ENCODE measurements around the gene PROM2. TPM values are rescaled to one million over a fixed set of nuclear protein-coding genes. Genes with fewer than 3 reads are reported as not detected.
"Not testable (repeated sequence)": the region's sequence is repeated elsewhere in the genome, so short reads cannot be mapped to it uniquely, and the experiment has no call there.

Gene PROM2
- total and polyA plus RNA-seq, 7 experiments from 2014 or later = 0.24 to 1.2 (median 0.57) TPM; not detected in 2

GRCh38 chr2:95238131-95238530, 36.1 kb upstream of the PROM2 start:
- ChIA-PET POLR2A (no interaction called here), CTCF (no interaction called here)
- Histone ChIP-seq H3K36me3 (ENCODE audit: control insufficient read depth in 2 of 3, insufficient read depth in 3 of 3, low read length in 3 of 3) (no peaks in the 10 kb centered on the region), H3K4me1 (ENCODE audit: control insufficient read depth in 2 of 2, insufficient read depth in 2 of 2, low read length in 2 of 2) (no peaks in the 10 kb centered on the region), H3K4me3 (ENCODE audit: low read length) (no peak overlapping the region), H3K27me3 (ENCODE audit: control insufficient read depth in 2 of 2, insufficient read depth in 2 of 2, low read length in 2 of 2) (no peaks in the 10 kb centered on the region), H3K27ac (ENCODE audit: low read depth, low read length) (no peak overlapping the region), H3K9me3 (ENCODE audit: control insufficient read depth in 2 of 3, low read length in 3 of 3) (peaks cover 0 to 37% (median 0%) of the 10 kb centered on the region in 3 experiments)
- Mint-ChIP-seq H3K36me3 (peaks cover 0 to 16% (median 15%) of the 10 kb centered on the region in 5 donors), H3K4me1 (no peaks in the 10 kb centered on the region), H3K27ac (no peak overlapping the region), H3K9me3 (peaks cover 23 to 90% (median 55%) of the 10 kb centered on the region in 11 donors), H3K27me3 (peaks cover 0 to 8% (median 0%) of the 10 kb centered on the region in 5 donors), H3K4me3 (no peak overlapping the region)
- intact Hi-C loops (cut with micrococcal nuclease) = loop anchor here in 1 of 2 donors (10.0 kb wide), 1 partner anchor 97 kb away; no protein-coding TSS in a partner anchor
- no peak for DNase-seq
- ATAC-seq = no peak

DNA sequence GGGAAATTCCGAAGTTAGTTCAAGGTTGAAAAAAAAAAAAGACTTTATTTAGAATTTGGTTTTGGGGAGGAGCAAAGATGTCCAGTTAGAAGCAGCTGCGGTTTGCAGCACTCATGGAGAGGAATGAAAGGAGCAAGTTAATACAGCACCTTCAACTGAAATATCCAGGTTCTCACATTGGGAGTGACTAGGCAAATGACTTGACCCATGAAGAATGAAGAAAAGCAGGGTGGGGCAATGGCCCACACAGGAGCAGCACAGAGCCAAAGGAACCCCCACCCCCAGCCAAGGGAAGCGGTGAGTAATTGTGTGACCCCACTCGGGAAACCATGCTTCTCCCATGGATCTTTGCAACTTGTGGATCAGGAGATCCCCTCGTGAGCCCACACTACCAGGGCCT, 34.2 kb upstream of the PROM2 start:
- H3K36me3 Mint-ChIP-seq = peaks cover 0 to 22% (median 15%) of the 10 kb centered on the region in 5 donors
- H3K4me3 Mint-ChIP-seq = no peak overlapping the region
- H3K9me3 Mint-ChIP-seq = peaks cover 27 to 84% (median 51%) of the 10 kb centered on the region in 11 donors
- H3K4me1 Mint-ChIP-seq = no peaks in the 10 kb centered on the region
- Histone ChIP-seq H3K9me3 (ENCODE audit: control insufficient read depth in 2 of 3, low read length in 3 of 3) (peaks cover 0 to 22% (median 0%) of the 10 kb centered on the region in 3 experiments), H3K36me3 (ENCODE audit: control insufficient read depth in 2 of 3, insufficient read depth in 3 of 3, low read length in 3 of 3) (no peaks in the 10 kb centered on the region), H3K27me3 (ENCODE audit: control insufficient read depth in 2 of 2, insufficient read depth in 2 of 2, low read length in 2 of 2) (no peaks in the 10 kb centered on the region), H3K4me3 (ENCODE audit: low read length) (no peak overlapping the region), H3K27ac (ENCODE audit: low read depth, low read length) (no peak overlapping the region), H3K4me1 (ENCODE audit: control insufficient read depth in 2 of 2, insufficient read depth in 2 of 2, low read length in 2 of 2) (no peaks in the 10 kb centered on the region)
- intact Hi-C loops (cut with micrococcal nuclease) = no loop called here
- no peak for ATAC-seq
- CTCF ChIA-PET = no interaction called here
- peaks cover 0 to 5% (median 0%) of the 10 kb centered on the region in 5 donors for H3K27me3 Mint-ChIP-seq
- no peak overlapping the region for H3K27ac Mint-ChIP-seq
- no peak for DNase-seq
- POLR2A ChIA-PET = no interaction called here

DNA sequence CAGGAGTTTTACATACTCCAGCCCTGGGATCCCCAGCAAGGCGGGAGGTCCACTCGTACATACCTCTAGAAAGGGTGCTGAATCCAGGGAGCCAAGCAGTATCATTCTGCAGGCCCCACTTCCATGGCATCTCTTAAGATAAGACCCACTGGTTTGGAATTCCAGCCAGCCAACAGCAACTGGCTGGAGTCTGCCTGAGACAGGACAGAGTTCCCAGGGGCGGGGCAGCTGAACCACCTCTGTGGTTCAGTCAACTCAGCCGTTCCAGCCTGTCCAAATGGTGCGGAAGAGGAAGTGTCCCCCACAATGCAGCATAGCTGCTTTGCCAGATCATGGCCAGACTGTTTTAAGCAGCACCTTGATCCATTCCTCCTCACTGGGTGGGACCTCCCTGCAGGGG, 33.7 kb upstream of the PROM2 start:
- ChIA-PET CTCF (interaction anchor here (1.2 kb wide), 1 partner anchor 8 kb away, joined by 5 read pairs; no protein-coding TSS in a partner anchor), POLR2A (no interaction called here)
- Histone ChIP-seq H3K36me3 (ENCODE audit: control insufficient read depth in 2 of 3, insufficient read depth in 3 of 3, low read length in 3 of 3) (no peaks in the 10 kb centered on the region), H3K4me1 (ENCODE audit: control insufficient read depth in 2 of 2, insufficient read depth in 2 of 2, low read length in 2 of 2) (no peaks in the 10 kb centered on the region), H3K27ac (ENCODE audit: low read depth, low read length) (no peak overlapping the region), H3K4me3 (ENCODE audit: low read length) (no peak overlapping the region), H3K9me3 (ENCODE audit: control insufficient read depth in 2 of 3, low read length in 3 of 3) (peaks cover 0 to 22% (median 0%) of the 10 kb centered on the region in 3 experiments), H3K27me3 (ENCODE audit: control insufficient read depth in 2 of 2, insufficient read depth in 2 of 2, low read length in 2 of 2) (no peaks in the 10 kb centered on the region)
- Mint-ChIP-seq H3K4me3 (no peak overlapping the region), H3K27ac (no peak overlapping the region), H3K9me3 (peaks cover 27 to 84% (median 51%) of the 10 kb centered on the region in 11 donors), H3K4me1 (no peaks in the 10 kb centered on the region), H3K27me3 (peaks cover 0 to 5% (median 0%) of the 10 kb centered on the region in 5 donors), H3K36me3 (peaks cover 0 to 22% (median 13%) of the 10 kb centered on the region in 5 donors)
- DNase-seq = no peak
- intact Hi-C loops (cut with micrococcal nuclease) = no loop called here
- no peak for ATAC-seq

DNA sequence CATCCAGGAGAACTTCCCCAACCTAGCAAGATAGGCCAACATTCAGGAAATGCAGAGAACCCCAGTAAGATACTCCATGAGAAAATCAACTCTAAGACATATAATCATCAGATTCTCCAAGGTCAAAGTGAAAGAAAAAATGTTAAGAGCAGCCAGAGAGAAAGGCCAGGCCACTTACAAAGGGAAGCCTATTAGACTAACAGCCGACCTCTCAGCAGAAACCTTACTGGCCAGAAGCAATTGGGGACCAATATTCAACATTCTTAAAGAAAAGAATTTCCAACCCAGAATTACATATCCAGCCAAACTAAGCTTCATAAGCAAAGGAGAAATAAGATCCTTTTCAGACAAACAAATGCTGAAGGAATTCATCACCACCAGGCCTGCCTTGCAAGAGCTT, 32.2 kb upstream of the PROM2 start:
- H3K27ac ChIP-seq (ENCODE audit: low read depth, low read length); intact Hi-C loops (cut with micrococcal nuclease); H3K27me3 Mint-ChIP-seq; ATAC-seq; H3K27me3 ChIP-seq (ENCODE audit: control insufficient read depth in 2 of 2, insufficient read depth in 2 of 2, low read length in 2 of 2); H3K4me3 Mint-ChIP-seq; H3K4me1 ChIP-seq (ENCODE audit: control insufficient read depth in 2 of 2, insufficient read depth in 2 of 2, low read length in 2 of 2); H3K36me3 ChIP-seq (ENCODE audit: control insufficient read depth in 2 of 3, insufficient read depth in 3 of 3, low read length in 3 of 3); CTCF ChIA-PET; H3K27ac Mint-ChIP-seq; DNase-seq; H3K4me3 ChIP-seq (ENCODE audit: low read length); H3K4me1 Mint-ChIP-seq; POLR2A ChIA-PET: not testable (repeated sequence)
- Mint-ChIP-seq H3K36me3 (peaks cover 0 to 22% (median 8%) of the 10 kb centered on the region in 5 donors), H3K9me3 (peaks cover 25 to 84% (median 54%) of the 10 kb centered on the region in 11 donors)
- H3K9me3 ChIP-seq (ENCODE audit: control insufficient read depth in 2 of 3, low read length in 3 of 3) = peaks cover 0 to 18% (median 0%) of the 10 kb centered on the region in 3 experiments

DNA sequence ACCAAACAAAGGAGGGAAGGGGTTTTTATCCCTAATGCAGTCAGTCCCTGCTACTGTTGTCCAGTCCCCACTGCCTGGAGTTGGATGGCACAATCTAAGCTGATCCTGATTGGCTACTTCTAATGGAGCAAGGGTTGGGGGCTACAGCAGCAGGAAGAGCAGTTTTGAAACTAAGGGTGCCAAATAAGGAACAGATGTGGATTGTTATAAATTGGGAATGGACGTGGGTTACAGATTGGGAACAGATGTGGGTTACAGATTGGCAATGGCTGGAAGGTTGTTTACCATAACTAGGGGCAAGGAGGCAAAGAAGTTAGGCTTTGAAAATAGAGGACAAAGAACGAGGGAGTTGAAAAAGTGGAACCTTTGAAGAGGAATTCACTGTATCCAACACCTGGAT, 16.0 kb upstream of the PROM2 start:
- Mint-ChIP-seq H3K27me3 (peaks cover 2 to 26% (median 19%) of the 10 kb centered on the region in 5 donors), H3K27ac (no peak overlapping the region), H3K4me3 (no peak overlapping the region), H3K9me3 (peaks cover 16 to 61% (median 30%) of the 10 kb centered on the region in 11 donors), H3K36me3 (peaks cover 0 to 21% (median 10%) of the 10 kb centered on the region in 5 donors), H3K4me1 (peaks cover 0 to 2% (median 0%) of the 10 kb centered on the region in 7 donors)
- Histone ChIP-seq H3K36me3 (ENCODE audit: control insufficient read depth in 2 of 3, insufficient read depth in 3 of 3, low read length in 3 of 3) (no peaks in the 10 kb centered on the region), H3K27me3 (ENCODE audit: control insufficient read depth in 2 of 2, insufficient read depth in 2 of 2, low read length in 2 of 2) (no peaks in the 10 kb centered on the region), H3K27ac (ENCODE audit: low read depth, low read length) (no peak overlapping the region), H3K4me3 (ENCODE audit: low read length) (no peak overlapping the region), H3K4me1 (ENCODE audit: control insufficient read depth in 2 of 2, insufficient read depth in 2 of 2, low read length in 2 of 2) (no peaks in the 10 kb centered on the region), H3K9me3 (ENCODE audit: control insufficient read depth in 2 of 3, low read length in 3 of 3) (no peaks in the 10 kb centered on the region)
- ChIA-PET POLR2A (no interaction called here), CTCF (no interaction called here)
- intact Hi-C loops (cut with micrococcal nuclease) = no loop called here
- DNase-seq = no peak
- ATAC-seq = no peak

DNA sequence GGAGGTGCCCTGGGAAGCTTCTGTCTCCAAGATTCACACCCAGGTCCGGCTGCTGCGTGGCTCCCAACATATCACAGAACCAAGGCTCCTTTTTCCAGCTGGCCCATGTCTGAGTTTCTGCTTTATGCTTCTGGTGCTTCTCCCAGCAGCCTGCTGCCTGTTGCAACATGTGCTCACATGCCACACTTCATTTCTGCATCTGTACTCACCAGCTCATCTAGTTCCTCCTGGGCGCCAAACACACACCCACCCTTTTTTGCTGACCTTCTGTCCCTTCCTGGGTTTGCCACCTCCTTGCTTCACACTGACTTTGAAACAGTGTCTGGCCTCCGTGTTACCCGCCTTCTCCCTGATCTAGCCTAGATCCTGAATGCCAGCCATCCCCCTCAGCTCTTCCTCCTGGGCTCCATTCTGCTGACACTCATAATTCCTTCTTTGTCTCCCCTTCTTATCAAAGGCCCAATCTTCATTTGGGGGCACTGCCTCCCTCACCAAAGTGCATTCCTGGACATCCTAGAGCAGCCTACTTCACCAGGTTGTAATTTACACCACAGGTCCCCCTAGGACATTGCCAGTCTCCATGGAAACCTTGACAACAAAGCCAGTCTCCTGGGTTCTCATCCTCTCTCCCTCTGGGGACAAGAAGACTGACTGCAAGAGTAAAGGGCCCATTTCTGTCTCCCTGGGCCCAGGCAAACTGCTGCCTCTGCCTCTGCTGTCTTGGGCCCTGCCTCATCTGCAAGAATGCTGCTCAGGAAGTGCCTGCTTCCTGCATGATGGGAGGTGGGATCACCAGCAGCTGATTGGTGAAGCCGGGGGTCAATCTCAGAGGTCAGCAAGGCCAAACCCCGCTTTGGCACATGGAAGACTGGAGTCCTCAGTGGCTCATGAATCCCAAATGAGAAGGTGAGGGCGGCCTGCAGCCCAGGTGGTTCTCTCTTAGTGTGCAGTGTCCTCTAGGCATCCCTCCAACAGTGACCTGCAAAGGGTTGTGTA, 13.9 kb upstream of the PROM2 start:
- no peak for ATAC-seq
- no peak overlapping the region for H3K4me3 ChIP-seq (ENCODE audit: low read length)
- H3K27me3 ChIP-seq (ENCODE audit: control insufficient read depth in 2 of 2, insufficient read depth in 2 of 2, low read length in 2 of 2) = no peaks in the 10 kb centered on the region
- no peak overlapping the region for H3K27ac ChIP-seq (ENCODE audit: low read depth, low read length)
- no peaks in the 10 kb centered on the region for H3K9me3 ChIP-seq (ENCODE audit: control insufficient read depth in 2 of 3, low read length in 3 of 3)
- ChIA-PET POLR2A (no interaction called here), CTCF (no interaction called here)
- H3K4me1 Mint-ChIP-seq = peaks cover 0 to 2% (median 0%) of the 10 kb centered on the region in 7 donors
- H3K4me1 ChIP-seq (ENCODE audit: control insufficient read depth in 2 of 2, insufficient read depth in 2 of 2, low read length in 2 of 2) = no peaks in the 10 kb centered on the region
- peaks cover 10 to 44% (median 25%) of the 10 kb centered on the region in 11 donors for H3K9me3 Mint-ChIP-seq
- no peak for DNase-seq
- H3K27ac Mint-ChIP-seq = no peak overlapping the region
- no peak overlapping the region for H3K4me3 Mint-ChIP-seq
- intact Hi-C loops (cut with micrococcal nuclease) = no loop called here
- peaks cover 0 to 21% (median 10%) of the 10 kb centered on the region in 5 donors for H3K36me3 Mint-ChIP-seq
- no peaks in the 10 kb centered on the region for H3K36me3 ChIP-seq (ENCODE audit: control insufficient read depth in 2 of 3, insufficient read depth in 3 of 3, low read length in 3 of 3)
- peaks cover 2 to 26% (median 21%) of the 10 kb centered on the region in 5 donors for H3K27me3 Mint-ChIP-seq

All from naive thymus-derived CD4-positive, alpha-beta T cell (primary cell).